ENCODE data around the gene TRRAP.

TRRAP gene

GRCh38 chr7:98927125-98927524 lies 48.8 kb downstream of the TRRAP start:
- H3K9me3 Mint-ChIP-seq = no peaks in the 10 kb centered on the region
- ATAC-seq (ENCODE audit: low read depth) (no peak), DNase-seq (ENCODE audit: low spot score in 2 of 2) (no peak)
- H3K4me3 Mint-ChIP-seq = no peak overlapping the region
- H3K36me3 Mint-ChIP-seq = peaks cover 45% of the 10 kb centered on the region
- H3K27ac Mint-ChIP-seq = peak overlapping the region; percentile 58
- peaks cover 16% of the 10 kb centered on the region for H3K4me1 Mint-ChIP-seq
- no peaks in the 10 kb centered on the region for H3K27me3 Mint-ChIP-seq

- ATAC-seq (ENCODE audit: low read depth) = peak; percentile 76
- peak in 1 of 2 donors; percentile 44 for DNase-seq (ENCODE audit: low spot score in 2 of 2)
- Mint-ChIP-seq H3K27ac (peak overlapping the region; percentile 96), H3K4me3 (peak overlapping the region; percentile 96), H3K36me3 (peaks cover 47% of the 10 kb centered on the region), H3K9me3 (no peaks in the 10 kb centered on the region), H3K4me1 (peaks cover 19% of the 10 kb centered on the region), H3K27me3 (no peaks in the 10 kb centered on the region)
Measured at GRCh38 chr7:98930464-98930863, 52.1 kb downstream of the TRRAP start.

- no peaks in the 10 kb centered on the region for H3K9me3 Mint-ChIP-seq
- H3K4me3 Mint-ChIP-seq = peak overlapping the region; percentile 96
- H3K36me3 Mint-ChIP-seq = peaks cover 44% of the 10 kb centered on the region
- DNase-seq (ENCODE audit: low spot score in 2 of 2) (peak; percentile 18 to 46), ATAC-seq (ENCODE audit: low read depth) (peak; percentile 91)
- peak overlapping the region; percentile 96 for H3K27ac Mint-ChIP-seq
- peaks cover 19% of the 10 kb centered on the region for H3K4me1 Mint-ChIP-seq
- H3K27me3 Mint-ChIP-seq = no peaks in the 10 kb centered on the region
Measured at GRCh38 chr7:98930921-98931320, 52.6 kb downstream of the TRRAP start.

- no peak for ATAC-seq (ENCODE audit: low read depth)
- no peaks in the 10 kb centered on the region for H3K27me3 Mint-ChIP-seq
- H3K9me3 Mint-ChIP-seq = no peaks in the 10 kb centered on the region
- peaks cover 42% of the 10 kb centered on the region for H3K36me3 Mint-ChIP-seq
- peak overlapping the region; percentile 38 for H3K27ac Mint-ChIP-seq
- peaks cover 19% of the 10 kb centered on the region for H3K4me1 Mint-ChIP-seq
- peak overlapping the region; percentile 14 for H3K4me3 Mint-ChIP-seq
- no peak for DNase-seq (ENCODE audit: low spot score in 2 of 2)
Measured at GRCh38 chr7:98933321-98933720, 55.0 kb downstream of the TRRAP start.

GRCh38 chr7:98934267-98934666 lies 55.9 kb downstream of the TRRAP start:
- Mint-ChIP-seq H3K36me3 (peaks cover 44% of the 10 kb centered on the region), H3K4me3 (no peak overlapping the region), H3K27ac (peak overlapping the region; percentile 86), H3K4me1 (peaks cover 19% of the 10 kb centered on the region), H3K9me3 (no peaks in the 10 kb centered on the region), H3K27me3 (no peaks in the 10 kb centered on the region)
- DNase-seq (ENCODE audit: low spot score in 2 of 2) = no peak
- ATAC-seq (ENCODE audit: low read depth) = no peak

- no peak for ATAC-seq (ENCODE audit: low read depth)
- Mint-ChIP-seq H3K4me3 (no peak overlapping the region), H3K27ac (peak overlapping the region; percentile 86), H3K4me1 (peaks cover 14% of the 10 kb centered on the region), H3K27me3 (no peaks in the 10 kb centered on the region), H3K36me3 (peaks cover 43% of the 10 kb centered on the region), H3K9me3 (no peaks in the 10 kb centered on the region)
- DNase-seq (ENCODE audit: low spot score in 2 of 2) = no peak
Measured at GRCh38 chr7:98935811-98936210, 57.5 kb downstream of the TRRAP start.

GRCh38 chr7:98943336-98943735 lies 65.0 kb downstream of the TRRAP start:
- peaks cover 26% of the 10 kb centered on the region for H3K36me3 Mint-ChIP-seq
- peaks cover 4% of the 10 kb centered on the region for H3K4me1 Mint-ChIP-seq
- H3K4me3 Mint-ChIP-seq = no peak overlapping the region
- DNase-seq (ENCODE audit: low spot score in 2 of 2) (no peak), ATAC-seq (ENCODE audit: low read depth) (no peak)
- H3K27ac Mint-ChIP-seq = no peak overlapping the region
- H3K27me3 Mint-ChIP-seq = no peaks in the 10 kb centered on the region
- H3K9me3 Mint-ChIP-seq = no peaks in the 10 kb centered on the region

GRCh38 chr7:98944386-98944785 lies 66.1 kb downstream of the TRRAP start:
- Mint-ChIP-seq H3K4me3 (no peak overlapping the region), H3K4me1 (peaks cover 4% of the 10 kb centered on the region), H3K9me3 (no peaks in the 10 kb centered on the region), H3K27ac (no peak overlapping the region), H3K36me3 (peaks cover 26% of the 10 kb centered on the region), H3K27me3 (no peaks in the 10 kb centered on the region)
- ATAC-seq (ENCODE audit: low read depth) (no peak), DNase-seq (ENCODE audit: low spot score in 2 of 2) (no peak)

- ATAC-seq (ENCODE audit: low read depth) (no peak), DNase-seq (ENCODE audit: low spot score in 2 of 2) (no peak)
- no peaks in the 10 kb centered on the region for H3K9me3 Mint-ChIP-seq
- H3K4me1 Mint-ChIP-seq = peaks cover 4% of the 10 kb centered on the region
- H3K4me3 Mint-ChIP-seq = no peak overlapping the region
- peaks cover 28% of the 10 kb centered on the region for H3K36me3 Mint-ChIP-seq
- no peaks in the 10 kb centered on the region for H3K27me3 Mint-ChIP-seq
- H3K27ac Mint-ChIP-seq = no peak overlapping the region
Measured at GRCh38 chr7:98945852-98946251, 67.5 kb downstream of the TRRAP start.

- Mint-ChIP-seq H3K27me3 (no peaks in the 10 kb centered on the region), H3K9me3 (no peaks in the 10 kb centered on the region), H3K36me3 (peaks cover 31% of the 10 kb centered on the region), H3K4me1 (peaks cover 4% of the 10 kb centered on the region), H3K4me3 (no peak overlapping the region), H3K27ac (peak overlapping the region; percentile 22)
- ATAC-seq (ENCODE audit: low read depth) (no peak), DNase-seq (ENCODE audit: low spot score in 2 of 2) (no peak)
Measured at GRCh38 chr7:98946389-98946788, 68.1 kb downstream of the TRRAP start.

GRCh38 chr7:98949336-98950044 lies 71.2 kb downstream of the TRRAP start:
- Mint-ChIP-seq H3K4me1 (no peaks in the 10 kb centered on the region), H3K27me3 (no peaks in the 10 kb centered on the region), H3K9me3 (no peaks in the 10 kb centered on the region), H3K4me3 (no peak overlapping the region), H3K27ac (no peak overlapping the region), H3K36me3 (peaks cover 42% of the 10 kb centered on the region)
- ATAC-seq (ENCODE audit: low read depth) (no peak), DNase-seq (ENCODE audit: low spot score in 2 of 2) (no peak)

- Mint-ChIP-seq H3K27me3 (no peaks in the 10 kb centered on the region), H3K9me3 (no peaks in the 10 kb centered on the region), H3K4me1 (no peaks in the 10 kb centered on the region), H3K36me3 (peaks cover 54% of the 10 kb centered on the region), H3K27ac (no peak overlapping the region), H3K4me3 (no peak overlapping the region)
- DNase-seq (ENCODE audit: low spot score in 2 of 2) (no peak), ATAC-seq (ENCODE audit: low read depth) (no peak)
Measured at GRCh38 chr7:98955992-98956391, 77.7 kb downstream of the TRRAP start.

- peaks cover 51% of the 10 kb centered on the region for H3K36me3 Mint-ChIP-seq
- H3K4me1 Mint-ChIP-seq = no peaks in the 10 kb centered on the region
Measured at GRCh38 chr7:98956469-98956868, 78.1 kb downstream of the TRRAP start.

GRCh38 chr7:98956937-98957336 lies 78.6 kb downstream of the TRRAP start:
- DNase-seq (ENCODE audit: low spot score in 2 of 2) (no peak), ATAC-seq (ENCODE audit: low read depth) (no peak)
- no peaks in the 10 kb centered on the region for H3K27me3 Mint-ChIP-seq
- no peaks in the 10 kb centered on the region for H3K9me3 Mint-ChIP-seq
- no peaks in the 10 kb centered on the region for H3K4me1 Mint-ChIP-seq
- H3K27ac Mint-ChIP-seq = no peak overlapping the region
- no peak overlapping the region for H3K4me3 Mint-ChIP-seq
- H3K36me3 Mint-ChIP-seq = peaks cover 47% of the 10 kb centered on the region

More at GRCh38 chr7:98956469-98956868, 78.1 kb downstream of the TRRAP start:
- Mint-ChIP-seq H3K9me3 (no peaks in the 10 kb centered on the region), H3K4me3 (no peak overlapping the region), H3K27me3 (no peaks in the 10 kb centered on the region), H3K27ac (no peak overlapping the region)
- ATAC-seq (ENCODE audit: low read depth) = no peak
- no peak for DNase-seq (ENCODE audit: low spot score in 2 of 2)

GRCh38 chr7:98957766-98958165 lies 79.4 kb downstream of the TRRAP start:
- no peak overlapping the region for H3K27ac Mint-ChIP-seq
- ATAC-seq (ENCODE audit: low read depth) (no peak), DNase-seq (ENCODE audit: low spot score in 2 of 2) (no peak)
- H3K4me1 Mint-ChIP-seq = no peaks in the 10 kb centered on the region
- H3K4me3 Mint-ChIP-seq = no peak overlapping the region
- no peaks in the 10 kb centered on the region for H3K9me3 Mint-ChIP-seq
- no peaks in the 10 kb centered on the region for H3K27me3 Mint-ChIP-seq
- peaks cover 45% of the 10 kb centered on the region for H3K36me3 Mint-ChIP-seq
